Adrenal gland (tissue), 12 donors: ENCODE data around the gene SYNPO2. TPM values are rescaled to one million over a fixed set of nuclear protein-coding genes. Genes with fewer than 3 reads are reported as not detected.

ENCODE experiments used
- DNase-seq, 7 donors: peaks; one replicate each; pipeline ENCODE4 v3.0.0-alpha.2; 2019 to 2020
- H3K27ac ChIP-seq, 5 donors: fragments of 200-600 bp; sonication (generic) in 4 of 5; 1 replicate in 3 of 5; 2 replicates in 2 of 5; pipeline versions ENCODE4 v1.5.1 to v1.8.0; 2016 to 2020; ENCODE audit warnings: mild to moderate bottlenecking in 1 of 5
- H3K27me3 ChIP-seq: fragments of 200-600 bp; 2 replicates; pipeline ENCODE4 v1.8.0; 2021
- H3K36me3 ChIP-seq, 2 donors: fragments of 200-600 bp; replicated peaks in 1 of 2; 1 replicate in 1 of 2; 2 replicates in 1 of 2; pipeline versions ENCODE4 v1.5.1 to v1.8.0; 2018 to 2022
- H3K4me1 ChIP-seq, 2 donors: fragments of 200-600 bp; replicated peaks in 1 of 2; 1 replicate in 1 of 2; 2 replicates in 1 of 2; pipeline versions ENCODE4 v1.5.1 to v1.8.0; 2018 to 2021
- H3K4me3 ChIP-seq, 4 donors: fragments of 200-600 bp; sonication (generic) in 3 of 4; one replicate each; pipeline ENCODE4 v1.5.1; 2016 to 2018
- H3K9me3 ChIP-seq, 3 donors: fragments of 200-600 bp; sonication (generic) in 1 of 3; replicated peaks in 1 of 3; 1 replicate in 2 of 3; 2 replicates in 1 of 3; pipeline versions ENCODE4 v1.5.1 to v1.8.0; 2016 to 2021
- POLR2A ChIP-seq, 2 donors: fragments of 450-650 bp; IDR thresholded peaks; one replicate each; pipeline ENCODE4 v1.6.1; 2017; ENCODE audit warnings: antibody characterized with exemption in 2 of 2, mild to moderate bottlenecking in 2 of 2, moderate library complexity in 1 of 2
- WGBS, 4 donors: extraction: QIAGEN DNeasy Blood & Tissue Kit in 2 of 4; methylation state at CpG; one replicate each; pipeline versions ENCODE4 v1.1.5 to v1.1.7; 2013 to 2017; 5-methylcytosine and 5-hydroxymethylcytosine counted together
- intact Hi-C, 2 donors: fragments of 100-400 bp; cut with DNase I; formaldehyde crosslinking; loops; one replicate each; pipeline versions ENCODE4 v1.14.1 to v1.15.0; 2022 to 2023
- polyA plus RNA-seq, 3 donors: library from polyadenylated mRNA; stranded (reverse); fragments of 200-250 nt in 2 of 3; fragments of 350-450 nt in 1 of 3; fragmentation: Illumina TruSeq in 1 of 3; extraction: RNeasy Lipid Tissue Mini Kit (QIAGEN cat#74804) in 1 of 3; gene quantifications; one replicate each; pipeline ENCODE4 v1.2.3, GENCODE V29; 2013 to 2014
- total RNA-seq, 9 donors: library from RNA; depleted of rRNA in 4 of 9; stranded (reverse); fragments of >200 nt in 4 of 9; fragments of 120-200 nt in 1 of 9; fragmentation: NEBNext Ultra II Directional in 1 of 9; extraction: Animal tissue kit (Norgen Biotek cat#: 25700) in 1 of 9; gene quantifications; one replicate each; pipeline versions ENCODE4 v1.1.0 to v1.2.4, GENCODE V29; 2013 to 2023
- TF ChIP-seq, protein P1 (sequence below), 6 experiments: fragments of 450-650 bp in 4 of 6; fragments of 200-600 bp in 2 of 6; sonication (generic) in 1 of 6; IDR thresholded peaks; 1 replicate in 5 of 6; 2 replicates in 1 of 6; pipeline versions ENCODE4 v1.5.1 to v1.8.0; 2016 to 2021; ENCODE audit warnings: antibody characterized with exemption in 6 of 6, mild to moderate bottlenecking in 2 of 6, moderate library complexity in 1 of 6
- donor health status: healthy with polysubstance abuse.
- donor health status: Bipolar disorder and iron deficiency.
- donor health status: DM: yes; HTN: yes; CAD: no.
- donor health status: DM: no; HTN: no; CAD: no.
- donor health status: DM: no; HTN: no; CAD: no.
- donor health status: DM: yes; HTN: yes; CAD: no.

Gene SYNPO2
- total and polyA plus RNA-seq, 12 donors = 4.5 to 49.0 (median 18.4) TPM

DNA sequence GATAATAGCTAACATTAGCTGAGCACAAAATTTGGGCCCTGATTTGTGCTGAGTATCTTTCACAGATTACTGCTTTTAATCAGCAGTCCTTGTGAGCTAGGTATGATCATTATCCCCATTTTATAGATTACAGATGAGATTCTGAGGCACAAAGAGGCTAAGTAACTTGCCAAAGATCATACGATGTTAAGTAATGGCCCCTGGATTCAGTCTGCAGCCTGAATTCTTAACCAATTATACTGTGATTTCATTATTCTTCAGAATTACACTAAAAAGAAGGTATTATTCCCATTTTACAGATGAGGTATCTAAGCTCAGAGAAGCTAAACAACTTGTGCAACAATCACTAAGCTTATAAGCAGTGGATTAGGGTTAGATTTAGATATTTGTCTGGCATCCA lies 149.1 kb downstream of the SYNPO2 start:
- peaks cover 3 to 35% of the 10 kb centered on the region in 2 donors for H3K4me1 ChIP-seq
- no peak overlapping the region for H3K4me3 ChIP-seq
- H3K36me3 ChIP-seq = no peaks in the 10 kb centered on the region
- no peak for TF ChIP-seq POLR2A (IDR thresholded peaks at IDR 0.05)
- TF ChIP-seq, protein P1, sequence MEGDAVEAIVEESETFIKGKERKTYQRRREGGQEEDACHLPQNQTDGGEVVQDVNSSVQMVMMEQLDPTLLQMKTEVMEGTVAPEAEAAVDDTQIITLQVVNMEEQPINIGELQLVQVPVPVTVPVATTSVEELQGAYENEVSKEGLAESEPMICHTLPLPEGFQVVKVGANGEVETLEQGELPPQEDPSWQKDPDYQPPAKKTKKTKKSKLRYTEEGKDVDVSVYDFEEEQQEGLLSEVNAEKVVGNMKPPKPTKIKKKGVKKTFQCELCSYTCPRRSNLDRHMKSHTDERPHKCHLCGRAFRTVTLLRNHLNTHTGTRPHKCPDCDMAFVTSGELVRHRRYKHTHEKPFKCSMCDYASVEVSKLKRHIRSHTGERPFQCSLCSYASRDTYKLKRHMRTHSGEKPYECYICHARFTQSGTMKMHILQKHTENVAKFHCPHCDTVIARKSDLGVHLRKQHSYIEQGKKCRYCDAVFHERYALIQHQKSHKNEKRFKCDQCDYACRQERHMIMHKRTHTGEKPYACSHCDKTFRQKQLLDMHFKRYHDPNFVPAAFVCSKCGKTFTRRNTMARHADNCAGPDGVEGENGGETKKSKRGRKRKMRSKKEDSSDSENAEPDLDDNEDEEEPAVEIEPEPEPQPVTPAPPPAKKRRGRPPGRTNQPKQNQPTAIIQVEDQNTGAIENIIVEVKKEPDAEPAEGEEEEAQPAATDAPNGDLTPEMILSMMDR (IDR thresholded peaks at IDR 0.05) = no peak
- intact Hi-C loops = loop anchor here in 1 of 2 donors (10.0 kb wide), 1 partner anchor 53 kb away; no protein-coding TSS in a partner anchor
- no peaks in the 10 kb centered on the region for H3K27me3 ChIP-seq
- peak overlapping the region in 3 of 5 donors; percentile 15 to 68 (median 59) for H3K27ac ChIP-seq
- H3K9me3 ChIP-seq = no peaks in the 10 kb centered on the region
- no peak for DNase-seq
- WGBS, 4 donors = 74 to 92% (median 86%) methylated on average over 1 of the region's 1 CpG

DNA sequence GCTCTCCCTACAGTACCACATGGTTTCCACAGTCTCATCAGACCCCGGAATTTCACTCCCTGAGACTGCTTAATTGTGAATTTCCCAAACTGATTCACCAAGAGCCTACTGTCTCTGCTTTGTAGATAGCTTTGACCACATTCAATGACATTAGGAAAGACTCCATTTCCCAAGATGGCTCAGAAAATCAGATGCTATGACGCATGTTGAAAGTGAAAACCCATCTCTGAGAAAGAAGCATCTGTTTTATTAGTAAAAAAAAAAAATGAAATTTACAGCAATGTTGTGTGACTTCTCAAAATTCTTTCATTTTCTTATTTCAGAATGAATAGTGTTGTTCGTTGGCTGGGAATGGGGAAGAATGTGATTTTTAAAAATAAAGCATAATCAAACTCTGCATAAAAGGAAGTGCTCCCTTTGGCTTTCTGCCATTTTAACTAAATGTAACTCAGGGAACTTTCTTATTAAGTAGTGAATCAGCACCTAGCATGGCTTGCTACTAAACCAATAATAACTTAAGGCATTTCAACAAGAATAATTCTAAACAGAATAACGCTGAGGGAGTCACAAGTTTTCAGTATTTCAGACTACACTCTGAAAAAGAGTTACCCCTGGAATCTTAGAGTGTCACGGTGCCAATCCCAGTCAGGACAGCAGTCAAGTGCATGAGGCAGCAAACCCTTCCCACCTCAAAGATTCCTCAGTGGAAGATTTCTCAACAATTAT lies 149.6 kb downstream of the SYNPO2 start:
- peaks cover 3 to 35% of the 10 kb centered on the region in 2 donors for H3K4me1 ChIP-seq
- no peaks in the 10 kb centered on the region for H3K9me3 ChIP-seq
- no peak for DNase-seq
- no peak for TF ChIP-seq POLR2A (IDR thresholded peaks at IDR 0.05)
- TF ChIP-seq, protein P1 (IDR thresholded peaks at IDR 0.05) = no peak
- 68 to 73% (median 69%) methylated on average over 5 of the region's 5 CpGs for WGBS, 4 donors
- H3K27ac ChIP-seq = peak overlapping the region in 3 of 5 donors; percentile 15 to 68 (median 59)
- intact Hi-C loops = loop anchor here in 1 of 2 donors (10.0 kb wide), 1 partner anchor 53 kb away; no protein-coding TSS in a partner anchor
- H3K4me3 ChIP-seq = no peak overlapping the region
- H3K36me3 ChIP-seq = no peaks in the 10 kb centered on the region
- H3K27me3 ChIP-seq = no peaks in the 10 kb centered on the region

DNA sequence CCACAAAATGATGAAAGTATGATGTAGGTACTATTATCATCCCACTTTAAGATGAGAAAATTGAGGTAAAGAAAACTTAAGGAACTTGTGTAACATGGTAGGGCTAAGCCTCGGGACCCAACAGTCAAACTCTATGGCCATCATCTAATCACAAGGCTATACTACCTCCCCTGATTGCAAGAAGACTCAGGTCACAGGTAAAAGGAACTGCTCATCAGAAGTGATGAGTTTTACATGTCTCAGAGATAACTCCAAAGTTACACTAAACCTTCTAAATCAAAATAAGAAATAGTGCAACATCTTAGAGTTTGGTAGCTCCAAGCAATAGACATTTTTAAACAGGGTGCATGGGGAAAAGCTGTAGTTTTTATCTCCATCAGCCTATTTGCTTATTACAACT lies 150.5 kb downstream of the SYNPO2 start:
- H3K9me3 ChIP-seq = no peaks in the 10 kb centered on the region
- H3K4me1 ChIP-seq = peaks cover 3 to 35% of the 10 kb centered on the region in 2 donors
- intact Hi-C loops = loop anchor here in 1 of 2 donors (10.0 kb wide), 1 partner anchor 54 kb away; no protein-coding TSS in a partner anchor
- H3K4me3 ChIP-seq = no peak overlapping the region
- TF ChIP-seq POLR2A (IDR thresholded peaks at IDR 0.05) = no peak
- TF ChIP-seq, protein P1 (IDR thresholded peaks at IDR 0.05) = no peak
- H3K27me3 ChIP-seq = no peaks in the 10 kb centered on the region
- H3K27ac ChIP-seq = peak overlapping the region in 1 of 5 donors; percentile 59
- no peaks in the 10 kb centered on the region for H3K36me3 ChIP-seq
- no peak for DNase-seq
- WGBS, 4 donors = 85 to 100% (median 92%) methylated on average over 1 of the region's 1 CpG

DNA sequence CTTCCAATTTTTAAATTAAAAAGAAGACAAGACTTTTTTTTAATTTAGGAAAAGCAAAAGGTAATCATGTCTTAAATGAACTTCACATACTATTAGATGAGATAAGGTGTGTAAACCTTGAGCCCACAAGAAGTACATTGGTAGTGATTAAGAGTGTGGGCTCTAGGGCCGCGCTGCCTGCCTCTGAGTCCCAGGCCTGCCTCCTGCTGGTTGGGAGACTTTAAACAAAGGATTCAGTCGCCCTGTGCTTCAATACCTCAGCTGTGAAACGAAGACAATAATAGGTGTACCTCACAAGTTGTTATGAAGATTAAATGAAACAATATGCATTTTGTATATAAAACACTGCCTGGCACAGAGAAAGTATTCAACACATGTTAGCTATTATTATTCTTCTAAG lies 151.1 kb downstream of the SYNPO2 start:
- no peak for TF ChIP-seq POLR2A (IDR thresholded peaks at IDR 0.05)
- TF ChIP-seq, protein P1 (IDR thresholded peaks at IDR 0.05) = no peak
- Histone ChIP-seq H3K36me3 (no peaks in the 10 kb centered on the region), H3K9me3 (no peaks in the 10 kb centered on the region), H3K4me3 (no peak overlapping the region), H3K4me1 (peaks cover 3 to 35% of the 10 kb centered on the region in 2 donors), H3K27me3 (no peaks in the 10 kb centered on the region), H3K27ac (no peak overlapping the region)
- intact Hi-C loops = loop anchor here (5.0 to 10.0 kb wide), 2 partner anchors 55 to 248 kb away; no protein-coding TSS in a partner anchor
- DNase-seq = no peak
- WGBS, 4 donors = 83 to 88% (median 84%) methylated on average over 4 of the region's 4 CpGs
